ENCODE measurements around the gene EFNB2. TPM values are rescaled to one million over a fixed set of nuclear protein-coding genes. Genes with fewer than 3 reads are reported as not detected.
A peak's percentile ranks its signal among the peaks of the same experiment; 100 is the strongest.

Gene EFNB2
- total RNA-seq, 1 experiment from 2014 or later = 5.2 TPM

DNA sequence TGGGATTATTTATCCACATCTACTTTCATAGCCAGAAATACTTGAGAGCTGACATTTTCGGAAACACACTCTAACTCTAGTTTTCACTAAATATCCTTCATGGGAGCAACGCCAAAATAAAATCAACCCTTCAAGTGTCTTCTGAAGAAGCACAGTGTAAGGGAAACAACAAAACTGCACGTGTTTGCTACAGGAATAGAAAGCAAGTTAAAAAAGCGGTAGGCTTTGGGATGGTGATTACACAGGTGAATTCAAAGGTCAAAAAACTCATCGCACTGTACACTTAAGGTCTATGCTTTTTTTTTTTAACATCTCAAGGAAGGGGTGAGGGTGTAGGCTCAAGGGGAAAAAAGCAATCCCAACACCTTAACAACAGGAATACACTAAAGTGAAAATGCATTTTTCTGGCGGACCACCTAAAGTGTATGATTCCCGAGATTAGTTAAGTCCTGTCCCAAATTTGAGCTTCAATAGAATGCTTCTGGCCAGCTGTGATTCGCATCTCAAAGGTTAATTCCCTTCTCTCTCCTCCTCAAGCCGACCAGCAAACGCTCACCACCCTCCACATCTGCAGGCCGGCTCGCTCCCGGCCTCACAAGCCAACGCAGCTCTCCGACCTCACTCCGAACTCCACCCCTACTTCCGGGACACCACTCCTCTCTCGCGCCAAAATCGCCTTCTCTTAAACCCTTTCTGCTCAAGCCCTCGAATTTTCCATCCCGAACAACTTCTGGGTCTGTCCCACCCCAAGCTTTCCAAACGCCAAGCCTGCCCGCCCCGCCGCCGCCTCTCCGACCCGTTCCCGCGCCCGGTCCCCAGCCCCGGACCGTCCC is 31.4 kb upstream of the EFNB2 start:
- intact Hi-C loops (cut with micrococcal nuclease; ENCODE audit: unreplicated experiment) = no loop called here
- no peak for TF ChIP-seq EZH2 (IDR thresholded peaks at IDR 0.05; ENCODE audit: borderline replicate concordance, low read depth, low read length, poor library complexity, severe bottlenecking)
- TF ChIP-seq, protein P1, sequence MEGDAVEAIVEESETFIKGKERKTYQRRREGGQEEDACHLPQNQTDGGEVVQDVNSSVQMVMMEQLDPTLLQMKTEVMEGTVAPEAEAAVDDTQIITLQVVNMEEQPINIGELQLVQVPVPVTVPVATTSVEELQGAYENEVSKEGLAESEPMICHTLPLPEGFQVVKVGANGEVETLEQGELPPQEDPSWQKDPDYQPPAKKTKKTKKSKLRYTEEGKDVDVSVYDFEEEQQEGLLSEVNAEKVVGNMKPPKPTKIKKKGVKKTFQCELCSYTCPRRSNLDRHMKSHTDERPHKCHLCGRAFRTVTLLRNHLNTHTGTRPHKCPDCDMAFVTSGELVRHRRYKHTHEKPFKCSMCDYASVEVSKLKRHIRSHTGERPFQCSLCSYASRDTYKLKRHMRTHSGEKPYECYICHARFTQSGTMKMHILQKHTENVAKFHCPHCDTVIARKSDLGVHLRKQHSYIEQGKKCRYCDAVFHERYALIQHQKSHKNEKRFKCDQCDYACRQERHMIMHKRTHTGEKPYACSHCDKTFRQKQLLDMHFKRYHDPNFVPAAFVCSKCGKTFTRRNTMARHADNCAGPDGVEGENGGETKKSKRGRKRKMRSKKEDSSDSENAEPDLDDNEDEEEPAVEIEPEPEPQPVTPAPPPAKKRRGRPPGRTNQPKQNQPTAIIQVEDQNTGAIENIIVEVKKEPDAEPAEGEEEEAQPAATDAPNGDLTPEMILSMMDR (conservative IDR thresholded peaks at IDR 0.05; ENCODE audit: low read depth, low read length) = no peak
- TSS peak; percentile 28 for BruUV-seq (replicated peaks)
- Histone ChIP-seq H3K4me1 (ENCODE audit: insufficient read depth, low read length, poor library complexity, severe bottlenecking) (peaks cover 35% of the 10 kb centered on the region), H3K36me3 (ENCODE audit: insufficient read depth, low read length, poor library complexity, severe bottlenecking) (no peaks in the 10 kb centered on the region), H3K4me3 (ENCODE audit: low read depth, low read length, poor library complexity, severe bottlenecking) (peak overlapping the region; percentile 88), H3K27me3 (replicated peaks; ENCODE audit: insufficient read depth, low read depth, low read length, poor library complexity) (no peaks in the 10 kb centered on the region), H3K9me3 (ENCODE audit: low read depth, low read length, poor library complexity, severe bottlenecking) (no peaks in the 10 kb centered on the region), H3K27ac (ENCODE audit: low read depth, low read length, poor library complexity, severe bottlenecking) (peak overlapping the region; percentile 95)
- POLR2A ChIA-PET (ENCODE audit: low non-redundant PET) = no interaction called here
- DNase-seq (ENCODE audit: low spot score) = peak; percentile 51
- CTCF ChIA-PET = interaction anchor here (1.0 kb wide), 1 partner anchor 30 kb away, joined by 3 read pairs; no protein-coding TSS in a partner anchor

DNA sequence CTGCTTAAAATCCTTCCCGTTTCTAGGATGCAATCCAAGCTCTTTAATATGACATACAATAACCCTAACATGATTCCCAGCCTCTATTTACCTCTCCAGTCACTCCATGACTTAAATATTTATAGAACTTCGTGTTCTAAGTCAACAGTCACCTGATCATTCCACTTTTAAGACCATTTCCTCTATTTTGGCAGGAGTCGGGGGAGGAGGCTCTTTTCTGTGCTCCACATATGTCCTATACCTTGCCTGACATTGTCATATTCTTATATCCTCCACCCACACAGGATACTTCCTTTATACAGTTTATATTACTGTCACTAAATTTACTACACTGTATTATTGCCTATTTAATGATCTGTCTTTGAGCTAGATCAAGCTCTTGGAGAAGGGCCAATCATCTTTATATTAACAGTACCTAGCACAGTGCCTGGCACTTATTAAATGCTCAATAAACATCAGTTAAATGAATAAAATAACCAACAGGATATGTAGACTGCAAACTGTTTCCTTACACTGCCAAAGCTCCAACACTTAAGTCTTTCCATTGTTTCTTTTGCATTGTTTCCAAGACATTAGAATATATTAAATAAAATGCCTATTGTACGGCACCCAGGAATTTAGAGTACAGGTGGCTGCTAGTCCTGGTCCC is 29.8 kb upstream of the EFNB2 start:
- no peaks in the 10 kb centered on the region for H3K9me3 ChIP-seq (ENCODE audit: low read depth, low read length, poor library complexity, severe bottlenecking)
- H3K27me3 ChIP-seq (replicated peaks; ENCODE audit: insufficient read depth, low read depth, low read length, poor library complexity) = no peaks in the 10 kb centered on the region
- DNase-seq (ENCODE audit: low spot score) = no peak
- no TSS peak for BruUV-seq (replicated peaks)
- H3K27ac ChIP-seq (ENCODE audit: low read depth, low read length, poor library complexity, severe bottlenecking) = no peak overlapping the region
- POLR2A ChIA-PET (ENCODE audit: low non-redundant PET) = interaction anchor here (0.7 kb wide), 1 partner anchor 643 kb away, joined by 5 read pairs; no protein-coding TSS in a partner anchor
- H3K36me3 ChIP-seq (ENCODE audit: insufficient read depth, low read length, poor library complexity, severe bottlenecking) = no peaks in the 10 kb centered on the region
- TF ChIP-seq EZH2 (IDR thresholded peaks at IDR 0.05; ENCODE audit: borderline replicate concordance, low read depth, low read length, poor library complexity, severe bottlenecking) = no peak
- TF ChIP-seq, protein P1 (conservative IDR thresholded peaks at IDR 0.05; ENCODE audit: low read depth, low read length) = no peak
- intact Hi-C loops (cut with micrococcal nuclease; ENCODE audit: unreplicated experiment) = no loop called here
- H3K4me1 ChIP-seq (ENCODE audit: insufficient read depth, low read length, poor library complexity, severe bottlenecking) = peaks cover 39% of the 10 kb centered on the region
- CTCF ChIA-PET = interaction anchor here (1.2 kb wide), 1 partner anchor 55 kb away, joined by 4 read pairs; no protein-coding TSS in a partner anchor
- H3K4me3 ChIP-seq (ENCODE audit: low read depth, low read length, poor library complexity, severe bottlenecking) = no peak overlapping the region

DNA sequence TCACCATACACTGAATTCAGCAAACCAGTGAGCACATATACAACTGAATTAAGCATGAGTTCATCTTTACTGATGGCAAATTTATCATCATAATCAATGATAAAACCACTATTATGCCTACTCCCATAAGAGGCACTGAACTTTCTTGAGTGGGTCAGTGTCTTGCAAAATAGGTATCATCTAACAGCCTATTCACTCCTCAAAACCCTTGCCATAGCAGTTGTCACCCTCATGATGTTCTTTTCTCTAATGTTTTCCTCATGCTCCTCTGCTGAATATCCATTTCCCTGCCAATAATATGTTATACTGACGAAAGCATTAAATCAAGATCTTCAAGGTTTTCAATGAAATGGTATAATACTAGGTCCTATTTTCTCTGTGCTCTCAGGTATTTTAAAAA is 26.8 kb upstream of the EFNB2 start:
- no peak overlapping the region for H3K27ac ChIP-seq (ENCODE audit: low read depth, low read length, poor library complexity, severe bottlenecking)
- H3K4me1 ChIP-seq (ENCODE audit: insufficient read depth, low read length, poor library complexity, severe bottlenecking) = peaks cover 29% of the 10 kb centered on the region
- no peak overlapping the region for H3K4me3 ChIP-seq (ENCODE audit: low read depth, low read length, poor library complexity, severe bottlenecking)
- DNase-seq (ENCODE audit: low spot score) = no peak
- BruUV-seq (replicated peaks) = no TSS peak
- H3K36me3 ChIP-seq (ENCODE audit: insufficient read depth, low read length, poor library complexity, severe bottlenecking) = peaks cover 21% of the 10 kb centered on the region
- ChIA-PET POLR2A (ENCODE audit: low non-redundant PET) (no interaction called here), CTCF (no interaction called here)
- no peaks in the 10 kb centered on the region for H3K27me3 ChIP-seq (replicated peaks; ENCODE audit: insufficient read depth, low read depth, low read length, poor library complexity)
- no peaks in the 10 kb centered on the region for H3K9me3 ChIP-seq (ENCODE audit: low read depth, low read length, poor library complexity, severe bottlenecking)
- TF ChIP-seq, protein P1 (conservative IDR thresholded peaks at IDR 0.05; ENCODE audit: low read depth, low read length) = no peak
- TF ChIP-seq EZH2 (IDR thresholded peaks at IDR 0.05; ENCODE audit: borderline replicate concordance, low read depth, low read length, poor library complexity, severe bottlenecking) = no peak
- intact Hi-C loops (cut with micrococcal nuclease; ENCODE audit: unreplicated experiment) = no loop called here
